HCT116 (cell line): ENCODE measurements around the gene AAR2. TPM values are rescaled to one million over a fixed set of nuclear protein-coding genes. Genes with fewer than 3 reads are reported as not detected.

Experiments
- ATAC-seq: fragments of 200-7000 bp; cut with Tn5 transposase; 2 replicates; pipeline ENCODE4 v1.9.1; 2020; ENCODE audit warnings: mild to moderate bottlenecking, moderate library complexity
- BruUV-seq: library from RNA; stranded (reverse); fragments of 400-500 nt; replicated peaks from 2 replicates; lab custom pipeline; 2021; lab: Mats Ljungman, UMichigan
- CTCF ChIA-PET: fragments of 300-600 bp; sonication (Branson Sonifier 250); formaldehyde crosslinking; loops from one replicate; lab custom pipeline; 2021; ENCODE audit warnings: antibody characterized with exemption; lab: Charles Lee
- POLR2A ChIA-PET: fragments of 300-600, 350-600 bp; sonication (Branson Sonifier 250); formaldehyde crosslinking; loops from one replicate; lab custom pipeline; 2021; ENCODE audit warnings: antibody characterized with exemption; lab: Charles Lee
- RAD21 ChIA-PET, 2 experiments: fragments of 300-600 bp; sonication (Branson Sonifier 250); formaldehyde crosslinking; loops; one replicate each; lab custom pipeline; 2023; ENCODE audit warnings: low total read pairs in 2 of 2; ENCODE audit not compliant: uncharacterized antibody in 2 of 2, unreplicated experiment in 2 of 2, low non-redundant PET in 1 of 2; lab: Charles Lee
- DNase-seq: peaks from one replicate; pipeline ENCODE4 v3.0.0-alpha.2; 2010; ENCODE audit warnings: low read depth, low spot score
- H2AFZ ChIP-seq: fragments of 200-600 bp; shearing (Covaris generic), sonication (generic); 2 replicates; pipeline ENCODE4 v1.6.1; 2017; ENCODE audit warnings: low read depth, mixed run types, mixed read lengths, antibody characterized with exemption, low read length; ENCODE audit not compliant: poor library complexity, severe bottlenecking
- H3K27ac ChIP-seq: 2 replicates; pipeline ENCODE4 v1.5.1; 2012; ENCODE audit warnings: low read depth, low read length
- H3K27me3 ChIP-seq: fragments of 200-600 bp; sonication (generic); 2 replicates; pipeline ENCODE4 v1.6.1; 2016; ENCODE audit warnings: mixed run types, low read length, mixed read lengths; ENCODE audit not compliant: insufficient read depth
- H3K36me3 ChIP-seq, 2 experiments: fragments of 200-500 bp in 1 of 2; fragments of 200-600 bp in 1 of 2; sonication (Bioruptor generic) in 1 of 2; sonication (generic) in 1 of 2; 2 replicates each; pipeline versions ENCODE4 v1.5.1 to v1.6.1; 2014 to 2016; ENCODE audit warnings: low read length in 2 of 2, inconsistent platforms in 1 of 2, mixed read lengths in 1 of 2, mixed run types in 1 of 2; ENCODE audit not compliant: insufficient read depth in 2 of 2, control insufficient read depth in 1 of 2
- H3K4me1 ChIP-seq, 2 experiments: fragments of 200-600 bp in 1 of 2; sonication (generic) in 1 of 2; 2 replicates each; pipeline versions ENCODE4 v1.5.1 to v1.6.1; 2012 to 2017; ENCODE audit warnings: low read length in 2 of 2, inconsistent platforms in 1 of 2, mild to moderate bottlenecking in 1 of 2, mixed read lengths in 1 of 2, mixed run types in 1 of 2, moderate library complexity in 1 of 2; ENCODE audit not compliant: insufficient read depth in 2 of 2, control insufficient read depth in 1 of 2
- H3K4me2 ChIP-seq: fragments of 200-600 bp; sonication (generic); 2 replicates; pipeline ENCODE4 v1.6.1; 2017; ENCODE audit warnings: mixed run types, low read length, mixed read lengths
- H3K4me3 ChIP-seq, 2 experiments: fragments of 200-600 bp in 1 of 2; sonication (generic) in 1 of 2; replicated peaks in 1 of 2; 2 replicates each; pipeline ENCODE4 v1.5.1; 2011 to 2016; ENCODE audit warnings: low read length in 2 of 2, control low read depth in 1 of 2, low read depth in 1 of 2, mild to moderate bottlenecking in 1 of 2, mixed read lengths in 1 of 2, mixed run types in 1 of 2
- H3K79me2 ChIP-seq: fragments of 200-600 bp; sonication (generic); 2 replicates; pipeline ENCODE4 v1.6.1; 2017; ENCODE audit warnings: mild to moderate bottlenecking, mixed run types, low read length, moderate library complexity, mixed read lengths; ENCODE audit not compliant: insufficient read depth
- H3K9ac ChIP-seq: fragments of 200-600 bp; sonication (generic); 2 replicates; pipeline ENCODE4 v1.6.1; 2016; ENCODE audit warnings: low read length, mixed read lengths
- H3K9me2 ChIP-seq: fragments of 200-600 bp; sonication (generic), shearing (Covaris generic); 2 replicates; pipeline ENCODE4 v1.6.1; 2017; ENCODE audit warnings: mixed run types, mild to moderate bottlenecking, moderate library complexity; ENCODE audit not compliant: insufficient read depth
- H3K9me3 ChIP-seq, 2 experiments: fragments of 200-500 bp in 1 of 2; fragments of 200-600 bp in 1 of 2; sonication (Bioruptor generic) in 1 of 2; sonication (generic) in 1 of 2; 2 replicates each; pipeline ENCODE4 v1.6.1; 2014 to 2017; ENCODE audit warnings: low read length in 2 of 2, mixed read lengths in 2 of 2, inconsistent platforms in 1 of 2, low read depth in 1 of 2, mild to moderate bottlenecking in 1 of 2, mixed run types in 1 of 2, moderate library complexity in 1 of 2; ENCODE audit not compliant: control insufficient read depth in 1 of 2, insufficient read depth in 1 of 2
- H4K20me1 ChIP-seq: fragments of 200-600 bp; sonication (generic), shearing (Covaris generic); 2 replicates; pipeline ENCODE4 v1.6.1; 2017; ENCODE audit warnings: mixed run types, mild to moderate bottlenecking, moderate library complexity; ENCODE audit not compliant: insufficient read depth
- CBX3 ChIP-seq: IDR thresholded peaks from 2 replicates; pipeline ENCODE4 v1.6.1; 2012; ENCODE audit warnings: low read depth
- CEBPB ChIP-seq: IDR thresholded peaks from 2 replicates; pipeline ENCODE4 v1.6.1; 2012; ENCODE audit warnings: low read depth
- EGR1 ChIP-seq: IDR thresholded peaks from 2 replicates; pipeline ENCODE4 v1.6.1; 2012; ENCODE audit warnings: low read depth
- EZH2 ChIP-seq: fragments of 200-600 bp; sonication (generic); IDR thresholded peaks from 2 replicates; pipeline ENCODE4 v1.6.1; 2017; ENCODE audit warnings: antibody characterized with exemption, mixed run types
- EZH2phosphoT487 ChIP-seq: fragments of 200-600 bp; IDR thresholded peaks from 2 replicates; pipeline ENCODE4 v1.6.1; 2018; ENCODE audit warnings: antibody characterized with exemption, borderline replicate concordance
- JUND ChIP-seq: IDR thresholded peaks from 2 replicates; pipeline ENCODE4 v1.6.1; 2012
- POLR2A ChIP-seq: IDR thresholded peaks from 2 replicates; pipeline ENCODE4 v1.7.0; 2011; ENCODE audit warnings: borderline replicate concordance; ENCODE audit not compliant: insufficient read depth, insufficient read length; ENCODE audit errors: extremely low read depth
- RAD21 ChIP-seq: IDR thresholded peaks from 2 replicates; pipeline ENCODE4 v1.6.1; 2012; ENCODE audit warnings: low read depth, mild to moderate bottlenecking
- SIN3A ChIP-seq: IDR thresholded peaks from 2 replicates; pipeline ENCODE4 v1.6.1; 2012; ENCODE audit warnings: low read depth
- SRF ChIP-seq: IDR thresholded peaks from 2 replicates; pipeline ENCODE4 v1.6.1; 2012; ENCODE audit warnings: low read depth
- TCF7L2 ChIP-seq: IDR thresholded peaks from 2 replicates; pipeline ENCODE4 v1.7.0; 2011; ENCODE audit warnings: borderline replicate concordance, inconsistent platforms; ENCODE audit not compliant: insufficient read depth, insufficient read length; ENCODE audit errors: extremely low read depth
- YY1 ChIP-seq: IDR thresholded peaks from 2 replicates; pipeline ENCODE4 v1.6.1; 2011; ENCODE audit warnings: low read length, low read depth, moderate library complexity, mild to moderate bottlenecking; ENCODE audit not compliant: insufficient replicate concordance; ENCODE audit errors: extremely low read depth
- ZFX ChIP-seq: fragments of 450-650 bp; IDR thresholded peaks from 2 replicates; pipeline ENCODE4 v1.6.1; 2017
- ZNF274 ChIP-seq: fragments of 200-500 bp; sonication (Bioruptor generic); IDR thresholded peaks from 2 replicates; pipeline ENCODE4 v1.6.1; 2014; ENCODE audit warnings: mild to moderate bottlenecking, low read depth, low read length, inconsistent platforms
- intact Hi-C: fragments of 100-400 bp; cut with micrococcal nuclease; formaldehyde crosslinking; loops from 2 replicates; pipeline ENCODE4 v1.10.0; 2022
- total RNA-seq: library from RNA; stranded (reverse); gene quantifications from one replicate; pipeline ENCODE4 v1.2.1, GENCODE V29; 2021; ENCODE audit not compliant: unreplicated experiment
- TF ChIP-seq, protein P1 (sequence below): IDR thresholded peaks from 2 replicates; pipeline ENCODE4 v1.6.1; 2012

Gene AAR2
- total RNA-seq, 1 experiment from 2014 or later = 23.3 TPM

DNA sequence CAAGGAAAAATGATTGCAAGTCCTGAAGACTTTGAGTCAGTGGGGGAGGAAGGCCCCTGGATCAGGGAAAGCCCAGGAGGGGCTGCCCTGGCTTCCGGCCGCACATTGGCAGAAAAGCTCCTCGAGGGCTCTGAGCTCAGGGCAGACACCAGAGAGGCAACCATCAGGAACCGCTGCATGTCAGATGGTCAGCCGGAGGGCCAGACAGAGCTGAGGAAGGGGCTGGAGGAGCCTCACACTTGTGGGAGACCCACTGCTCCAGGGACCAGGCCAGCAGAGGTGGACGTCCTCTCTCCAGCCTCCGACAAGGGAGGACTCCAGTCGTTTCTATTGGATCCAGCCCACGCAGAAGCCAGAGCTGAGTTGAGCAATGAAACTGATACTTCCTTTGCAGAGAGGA lies 30.2 kb upstream of the AAR2 start:
- no peak for DNase-seq
- Histone ChIP-seq H3K9me2 (no peaks in the 10 kb centered on the region), H3K4me1 (no peaks in the 10 kb centered on the region), H2AFZ (no peak overlapping the region), H3K4me2 (no peak overlapping the region), H3K4me3 (no peak overlapping the region), H3K27me3 (no peaks in the 10 kb centered on the region)
- intact Hi-C loops = no loop called here
- POLR2A ChIA-PET = no interaction called here
- CTCF ChIA-PET = no interaction called here
- no TSS peak for BruUV-seq
- TF ChIP-seq POLR2A (no peak), JUND (no peak), CEBPB (no peak), ZFX (no peak), EZH2 (no peak), ZNF274 (no peak), CBX3 (no peak), EGR1 (no peak), EZH2phosphoT487 (no peak), RAD21 (no peak), SIN3A (no peak), SRF (no peak), TCF7L2 (no peak), YY1 (no peak)
- TF ChIP-seq, protein P1, sequence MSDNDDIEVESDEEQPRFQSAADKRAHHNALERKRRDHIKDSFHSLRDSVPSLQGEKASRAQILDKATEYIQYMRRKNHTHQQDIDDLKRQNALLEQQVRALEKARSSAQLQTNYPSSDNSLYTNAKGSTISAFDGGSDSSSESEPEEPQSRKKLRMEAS = no peak
- TF ChIP-seq, all 23 proteins: peak for 0
- H3K79me2 ChIP-seq = no peaks in the 10 kb centered on the region
- no peaks in the 10 kb centered on the region for H3K9me3 ChIP-seq
- no peak overlapping the region for H3K27ac ChIP-seq
- no peaks in the 10 kb centered on the region for H3K36me3 ChIP-seq
- no peak for ATAC-seq
- no peak overlapping the region for H3K9ac ChIP-seq
- RAD21 ChIA-PET = no interaction called here
- no peaks in the 10 kb centered on the region for H4K20me1 ChIP-seq
